K562 (cell line): ENCODE results near the gene ZNF181. TPM values are rescaled to one million over a fixed set of nuclear protein-coding genes. Genes with fewer than 3 reads are reported as not detected.
A peak's percentile ranks its signal among the peaks of the same experiment; 100 is the strongest.
"Not testable (repeated sequence)": the region's sequence is repeated elsewhere in the genome, so short reads cannot be mapped to it uniquely, and the experiment has no call there.

Experiments used
- ATAC-seq: fragments of 200-7000 bp; cut with Tn5 transposase; 3 replicates; pipeline ENCODE4 v1.9.1; 2020; ENCODE audit warnings: moderate library complexity
- BruUV-seq: library from RNA; stranded (reverse); fragments of 400-500 nt; replicated peaks from 2 replicates; lab custom pipeline; 2021; lab: Mats Ljungman, UMichigan
- CTCF ChIA-PET: fragments of 300-600 bp; formaldehyde crosslinking; extraction: SDS; loops from one replicate; lab custom pipeline; 2021; ENCODE audit warnings: low intra/inter-chr PET ratio; lab: Yijun Ruan, JAX
- POLR2A ChIA-PET: fragments of 300-600, 350-650 bp; sonication (Branson Sonifier 250); formaldehyde crosslinking; extraction: SDS; loops from one replicate; lab custom pipeline; 2021; ENCODE audit warnings: antibody characterized with exemption, inconsistent platforms; lab: Yijun Ruan, JAX
- DNase-seq, 4 experiments: peaks; one replicate each; pipeline versions ENCODE4 v3.0.0 to v3.0.0-alpha.2; 2011 to 2018; ENCODE audit warnings: low spot score in 3 of 4, mixed read lengths in 3 of 4; ENCODE audit errors: extremely low read depth in 1 of 4
- FAIRE-seq: peaks from 2 replicates; lab custom pipeline; 2011; peaks lifted over from hg19 to GRCh38; lab: Jason Lieb, UNC
- H2AFZ ChIP-seq: 2 replicates; pipeline ENCODE4 v1.6.0; 2011; ENCODE audit warnings: low read depth, low read length, control low read depth, inconsistent platforms
- H3K27ac ChIP-seq: fragments of 200-600 bp; 3 replicates; pipeline ENCODE4 v1.8.0; 2011; ENCODE audit warnings: low read depth, mild to moderate bottlenecking, control low read depth, inconsistent platforms, low read length, moderate library complexity, mixed read lengths; ENCODE audit errors: extremely low read depth
- H3K27me3 ChIP-seq, 2 experiments: fragments of 300-600 bp in 1 of 2; 2 replicates in 1 of 2; 3 replicates in 1 of 2; pipeline versions ENCODE4 v1.6.0 to v1.8.0; 2011; ENCODE audit warnings: inconsistent platforms in 2 of 2, low read length in 2 of 2, mild to moderate bottlenecking in 1 of 2, mixed read lengths in 1 of 2, moderate library complexity in 1 of 2; ENCODE audit not compliant: control insufficient read depth in 2 of 2, insufficient read depth in 2 of 2
- H3K36me3 ChIP-seq: fragments of 300-600 bp; 3 replicates; pipeline ENCODE4 v1.8.0; 2011; ENCODE audit warnings: mild to moderate bottlenecking, low read length, inconsistent platforms; ENCODE audit not compliant: control insufficient read depth, insufficient read depth
- H3K4me1 ChIP-seq, 2 experiments: fragments of 200-600 bp in 1 of 2; replicated peaks in 1 of 2; 2 replicates in 1 of 2; 3 replicates in 1 of 2; pipeline versions ENCODE4 v1.5.1 to v1.8.0; 2011; ENCODE audit warnings: inconsistent platforms in 2 of 2, low read length in 2 of 2, mild to moderate bottlenecking in 1 of 2, mixed read lengths in 1 of 2, moderate library complexity in 1 of 2; ENCODE audit not compliant: control insufficient read depth in 2 of 2, insufficient read depth in 2 of 2
- H3K4me2 ChIP-seq: 2 replicates; pipeline ENCODE4 v1.6.1; 2011; ENCODE audit warnings: low read length, control low read depth, inconsistent platforms, mixed read lengths; ENCODE audit not compliant: insufficient read depth
- H3K4me3 ChIP-seq: fragments of 200-600 bp; sonication (generic), shearing (Covaris generic); 2 replicates; pipeline ENCODE4 v1.5.1; 2016; ENCODE audit warnings: control low read depth, inconsistent platforms
- H3K79me2 ChIP-seq: fragments of 200-600 bp; 3 replicates; pipeline ENCODE4 v1.8.0; 2011; ENCODE audit warnings: low read length, inconsistent platforms; ENCODE audit not compliant: control insufficient read depth, insufficient read depth
- H3K9ac ChIP-seq, 2 experiments: 2 replicates each; pipeline versions ENCODE4 v1.6.0 to v1.6.1; 2011; ENCODE audit warnings: low read depth in 2 of 2, low read length in 2 of 2, control low read depth in 1 of 2, inconsistent platforms in 1 of 2, mild to moderate bottlenecking in 1 of 2, mixed read lengths in 1 of 2; ENCODE audit not compliant: insufficient read depth in 1 of 2
- H3K9me1 ChIP-seq: one replicate; pipeline ENCODE4 v1.6.0; 2011; ENCODE audit warnings: inconsistent platforms, mild to moderate bottlenecking, low read length, moderate library complexity; ENCODE audit not compliant: control insufficient read depth, insufficient read depth
- H3K9me3 ChIP-seq: replicated peaks from 2 replicates; pipeline ENCODE4 v1.5.1; 2011; ENCODE audit warnings: low read depth, low read length, inconsistent platforms; ENCODE audit not compliant: control insufficient read depth, insufficient read depth
- H4K20me1 ChIP-seq: replicated peaks from 2 replicates; pipeline ENCODE4 v1.6.1; 2011; ENCODE audit warnings: low read length, inconsistent platforms, mixed read lengths; ENCODE audit not compliant: control insufficient read depth, insufficient read depth
- CBX1 ChIP-seq: sonication (generic); IDR thresholded peaks from 2 replicates; pipeline ENCODE4 v1.6.1; 2016; ENCODE audit warnings: antibody characterized with exemption, low read depth, mild to moderate bottlenecking
- EWSR1 ChIP-seq: fragments of 450-650 bp; IDR thresholded peaks from 2 replicates; pipeline ENCODE4 v1.6.1; 2018; ENCODE audit warnings: borderline replicate concordance, mild to moderate bottlenecking, low read depth, moderate library complexity; ENCODE audit not compliant: partially characterized antibody
- FOXA3 ChIP-seq, 2 experiments: fragments of 450-650 bp in 1 of 2; sonication (generic) in 1 of 2; formaldehyde crosslinking; IDR thresholded peaks in 1 of 2; conservative IDR thresholded peaks in 1 of 2; 2 replicates each; pipeline versions ENCODE4 v1.4.0 to v1.8.0; 2020 to 2022; ENCODE audit warnings: mild to moderate bottlenecking in 2 of 2, missing genetic modification reagents in 1 of 2
- GABPB1 ChIP-seq: sonication (generic); formaldehyde crosslinking; IDR thresholded peaks from 2 replicates; pipeline ENCODE4 v1.8.0; 2022; ENCODE audit warnings: mild to moderate bottlenecking, missing genetic modification reagents
- SUPT5H ChIP-seq: fragments of 450-650 bp; IDR thresholded peaks from 2 replicates; pipeline ENCODE4 v1.6.1; 2016
- WGBS: fragments of 100-300 bp; shearing (Covaris generic); methylation state at CpG from one replicate; pipeline ENCODE4 v1.1.6; 2016; ENCODE audit warnings: low coverage, mixed read lengths; ENCODE audit not compliant: insufficient coverage; ENCODE audit errors: missing lambda C conversion rate; 5-methylcytosine and 5-hydroxymethylcytosine counted together
- in situ Hi-C: fragments of 300-500 bp; cut with MboI; formaldehyde crosslinking; loops from 4 replicates; pipeline ENCODE4 v1.15.0; 2018; ENCODE audit warnings: inconsistent platforms, mixed read lengths
- intact Hi-C: fragments of 100-400 bp; cut with micrococcal nuclease; formaldehyde crosslinking; loops from 2 replicates; pipeline ENCODE4 v1.14.2; 2022
- polyA plus RNA-seq, 8 experiments: library from polyadenylated mRNA; depleted of rRNA in 4 of 8; stranded (reverse) in 5 of 8; unstranded in 3 of 8; fragments of >200 nt; fragmentation: Nextera tagmentation in 2 of 8; fragmentation: Illumina TruSeq in 1 of 8; extraction: Ambion mirVana in 2 of 8; extraction: Trizol in 1 of 8; gene quantifications; 2 replicates each; pipeline versions ENCODE4 v1.2.1 to v1.2.3, GENCODE V29; 2011 to 2014; ENCODE audit warnings: inconsistent platforms in 1 of 8, missing spikeins in 1 of 8
- total RNA-seq, 7 experiments: library from RNA; depleted of rRNA in 6 of 7; stranded (reverse); fragments of >200 nt in 6 of 7; fragmentation: Illumina TruSeq in 2 of 7; extraction: Trizol in 2 of 7; gene quantifications; 2 replicates each; pipeline versions ENCODE4 v1.2.1 to v1.2.3, GENCODE V29; 2011 to 2021; ENCODE audit warnings: low replicate concordance in 1 of 7
- TF ChIP-seq, protein P1 (sequence below): sonication (generic); formaldehyde crosslinking; IDR thresholded peaks from 2 replicates; pipeline ENCODE4 v1.8.0; 2023; ENCODE audit warnings: mild to moderate bottlenecking, missing genetic modification reagents
- TF ChIP-seq, protein P2 (sequence below), 2 experiments: fragments of 450-650 bp in 1 of 2; sonication (generic) in 1 of 2; formaldehyde crosslinking in 1 of 2; IDR thresholded peaks in 1 of 2; conservative IDR thresholded peaks in 1 of 2; 2 replicates each; pipeline versions ENCODE4 v1.6.1 to v1.8.1; 2016 to 2023; ENCODE audit warnings: mild to moderate bottlenecking in 2 of 2, moderate library complexity in 2 of 2, inconsistent platforms in 1 of 2, missing genetic modification reagents in 1 of 2
- TF ChIP-seq, protein P3 (sequence below): fragments of 450-650 bp; IDR thresholded peaks from one replicate; pipeline ENCODE4 v1.6.1; 2018; ENCODE audit warnings: mild to moderate bottlenecking, moderate library complexity; ENCODE audit not compliant: partially characterized antibody
- TF ChIP-seq, protein P4 (sequence below): sonication (generic); formaldehyde crosslinking; IDR thresholded peaks from 2 replicates; pipeline ENCODE4 v1.8.1; 2023; ENCODE audit warnings: mild to moderate bottlenecking, missing genetic modification reagents

The ZNF181 gene
- total and polyA plus RNA-seq, 9 of the 15 experiments (the other 6 are each of a cell fraction or from before 2014, with no cell fraction given) = 4.3 to 20.3 (median 12.1) TPM

DNA sequence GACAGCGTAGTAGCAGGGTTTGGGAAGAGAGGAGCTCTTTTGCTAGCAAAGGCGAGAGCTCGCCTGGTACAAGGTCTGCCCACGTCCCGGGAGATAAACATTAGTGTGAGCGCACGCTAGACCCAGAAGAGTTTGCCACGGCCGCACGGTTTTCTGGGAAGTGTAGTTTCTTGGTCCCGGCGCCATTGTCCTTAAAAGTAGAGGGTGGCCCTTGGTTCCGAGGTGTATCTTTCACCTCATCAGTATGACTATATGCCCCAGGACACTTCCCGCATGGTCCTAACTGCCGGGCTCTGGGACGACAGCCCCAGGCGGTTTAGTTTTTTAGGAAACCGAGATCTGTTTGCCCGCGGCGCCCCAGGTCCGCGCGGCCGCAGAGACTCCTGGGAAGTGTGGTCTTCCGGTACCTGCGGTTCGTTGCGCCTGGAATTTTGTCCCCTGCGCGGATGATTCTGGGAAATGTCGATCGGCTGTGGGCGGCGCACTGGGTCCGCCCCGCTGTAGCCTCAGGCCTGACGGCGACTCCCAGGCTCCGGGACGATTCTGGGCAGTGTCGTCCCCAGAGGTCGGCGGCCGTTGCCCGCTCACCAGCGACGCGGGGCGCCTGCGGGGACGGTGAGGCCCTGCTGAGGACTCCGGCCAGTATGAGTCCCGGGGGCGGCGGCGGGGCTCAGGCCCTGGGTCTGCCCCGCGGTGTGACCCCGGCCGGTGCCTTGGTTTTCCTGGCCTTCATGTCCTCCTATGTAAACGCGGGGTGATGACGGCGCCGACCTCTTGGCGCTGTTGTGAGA is at the start of gene ZNF181 (continued):
- TF ChIP-seq, protein P1, sequence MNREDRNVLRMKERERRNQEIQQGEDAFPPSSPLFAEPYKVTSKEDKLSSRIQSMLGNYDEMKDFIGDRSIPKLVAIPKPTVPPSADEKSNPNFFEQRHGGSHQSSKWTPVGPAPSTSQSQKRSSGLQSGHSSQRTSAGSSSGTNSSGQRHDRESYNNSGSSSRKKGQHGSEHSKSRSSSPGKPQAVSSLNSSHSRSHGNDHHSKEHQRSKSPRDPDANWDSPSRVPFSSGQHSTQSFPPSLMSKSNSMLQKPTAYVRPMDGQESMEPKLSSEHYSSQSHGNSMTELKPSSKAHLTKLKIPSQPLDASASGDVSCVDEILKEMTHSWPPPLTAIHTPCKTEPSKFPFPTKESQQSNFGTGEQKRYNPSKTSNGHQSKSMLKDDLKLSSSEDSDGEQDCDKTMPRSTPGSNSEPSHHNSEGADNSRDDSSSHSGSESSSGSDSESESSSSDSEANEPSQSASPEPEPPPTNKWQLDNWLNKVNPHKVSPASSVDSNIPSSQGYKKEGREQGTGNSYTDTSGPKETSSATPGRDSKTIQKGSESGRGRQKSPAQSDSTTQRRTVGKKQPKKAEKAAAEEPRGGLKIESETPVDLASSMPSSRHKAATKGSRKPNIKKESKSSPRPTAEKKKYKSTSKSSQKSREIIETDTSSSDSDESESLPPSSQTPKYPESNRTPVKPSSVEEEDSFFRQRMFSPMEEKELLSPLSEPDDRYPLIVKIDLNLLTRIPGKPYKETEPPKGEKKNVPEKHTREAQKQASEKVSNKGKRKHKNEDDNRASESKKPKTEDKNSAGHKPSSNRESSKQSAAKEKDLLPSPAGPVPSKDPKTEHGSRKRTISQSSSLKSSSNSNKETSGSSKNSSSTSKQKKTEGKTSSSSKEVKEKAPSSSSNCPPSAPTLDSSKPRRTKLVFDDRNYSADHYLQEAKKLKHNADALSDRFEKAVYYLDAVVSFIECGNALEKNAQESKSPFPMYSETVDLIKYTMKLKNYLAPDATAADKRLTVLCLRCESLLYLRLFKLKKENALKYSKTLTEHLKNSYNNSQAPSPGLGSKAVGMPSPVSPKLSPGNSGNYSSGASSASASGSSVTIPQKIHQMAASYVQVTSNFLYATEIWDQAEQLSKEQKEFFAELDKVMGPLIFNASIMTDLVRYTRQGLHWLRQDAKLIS (CRISPR knock-in tag) = peak; percentile 78; the same call in 1 of the 2 replicates
- TF ChIP-seq, protein P2, sequence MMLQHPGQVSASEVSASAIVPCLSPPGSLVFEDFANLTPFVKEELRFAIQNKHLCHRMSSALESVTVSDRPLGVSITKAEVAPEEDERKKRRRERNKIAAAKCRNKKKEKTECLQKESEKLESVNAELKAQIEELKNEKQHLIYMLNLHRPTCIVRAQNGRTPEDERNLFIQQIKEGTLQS (IDR thresholded peaks at IDR 0.05) = no peak
- TF ChIP-seq, protein P2 (CRISPR knock-in tag; conservative IDR thresholded peaks at IDR 0.05) = peak; percentile 18; the same call in 1 of the 2 replicates
- TF ChIP-seq GABPB1 (CRISPR knock-in tag) = peak; percentile 92
- peak; percentile 95 for TF ChIP-seq SUPT5H
- TF ChIP-seq EWSR1 = no peak
- peak; percentile 1 to 39; a peak in 2 of 4 replicates for TF ChIP-seq FOXA3 (CRISPR knock-in tag; conservative IDR thresholded peaks at IDR 0.05 in 1 of 2, IDR thresholded peaks at IDR 0.05 in 1 of 2)
- TF ChIP-seq CBX1 = peak; percentile 68; the same call in 1 of the 2 replicates
- TF ChIP-seq, protein P3, sequence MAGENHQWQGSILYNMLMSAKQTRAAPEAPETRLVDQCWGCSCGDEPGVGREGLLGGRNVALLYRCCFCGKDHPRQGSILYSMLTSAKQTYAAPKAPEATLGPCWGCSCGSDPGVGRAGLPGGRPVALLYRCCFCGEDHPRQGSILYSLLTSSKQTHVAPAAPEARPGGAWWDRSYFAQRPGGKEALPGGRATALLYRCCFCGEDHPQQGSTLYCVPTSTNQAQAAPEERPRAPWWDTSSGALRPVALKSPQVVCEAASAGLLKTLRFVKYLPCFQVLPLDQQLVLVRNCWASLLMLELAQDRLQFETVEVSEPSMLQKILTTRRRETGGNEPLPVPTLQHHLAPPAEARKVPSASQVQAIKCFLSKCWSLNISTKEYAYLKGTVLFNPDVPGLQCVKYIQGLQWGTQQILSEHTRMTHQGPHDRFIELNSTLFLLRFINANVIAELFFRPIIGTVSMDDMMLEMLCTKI = no peak
- TF ChIP-seq, protein P4, sequence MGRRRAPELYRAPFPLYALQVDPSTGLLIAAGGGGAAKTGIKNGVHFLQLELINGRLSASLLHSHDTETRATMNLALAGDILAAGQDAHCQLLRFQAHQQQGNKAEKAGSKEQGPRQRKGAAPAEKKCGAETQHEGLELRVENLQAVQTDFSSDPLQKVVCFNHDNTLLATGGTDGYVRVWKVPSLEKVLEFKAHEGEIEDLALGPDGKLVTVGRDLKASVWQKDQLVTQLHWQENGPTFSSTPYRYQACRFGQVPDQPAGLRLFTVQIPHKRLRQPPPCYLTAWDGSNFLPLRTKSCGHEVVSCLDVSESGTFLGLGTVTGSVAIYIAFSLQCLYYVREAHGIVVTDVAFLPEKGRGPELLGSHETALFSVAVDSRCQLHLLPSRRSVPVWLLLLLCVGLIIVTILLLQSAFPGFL (CRISPR knock-in tag) = no peak

DNA sequence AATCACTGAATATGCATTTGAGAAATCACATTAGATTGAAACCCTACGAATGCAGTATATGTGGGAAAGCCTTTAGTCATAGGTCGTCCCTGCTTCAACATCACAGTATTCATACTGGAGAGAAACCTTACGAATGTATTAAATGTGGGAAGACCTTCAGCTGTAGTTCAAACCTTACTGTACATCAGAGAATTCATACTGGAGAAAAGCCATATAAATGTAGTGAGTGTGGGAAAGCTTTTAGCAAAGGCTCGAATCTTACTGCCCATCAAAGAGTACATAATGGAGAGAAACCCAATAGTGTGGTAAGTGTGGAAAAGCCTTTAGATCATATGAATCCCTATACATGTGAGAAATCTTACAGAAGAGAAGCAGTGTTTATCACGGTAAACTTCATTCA is 48.8 kb upstream of the ZNF181 start:
- CTCF ChIA-PET, intact Hi-C loops, H3K9me1 ChIP-seq, H4K20me1 ChIP-seq, H3K36me3 ChIP-seq, in situ Hi-C loops, H3K4me2 ChIP-seq, H3K9me3 ChIP-seq, ATAC-seq, BruUV-seq, H3K4me1 ChIP-seq, H3K27me3 ChIP-seq, H2AFZ ChIP-seq, FAIRE-seq, DNase-seq, H3K4me3 ChIP-seq, H3K79me2 ChIP-seq, H3K9ac ChIP-seq, H3K27ac ChIP-seq: not testable (repeated sequence)
- WGBS = 0% methylated on average over 5 of the region's 5 CpGs
- POLR2A ChIA-PET = interaction anchor here (1.0 kb wide), 1 partner anchor 9 kb away, joined by 5 read pairs; no protein-coding TSS in a partner anchor
